Fibroblast of skin of left quadriceps (primary cell): Measurements from ENCODE around the gene NCKAP5.

Experiments used
- DNase-seq, 2 experiments: peaks; one replicate each; pipeline ENCODE4 v3.0.0-alpha.2; 2013; ENCODE audit warnings: low read depth in 2 of 2

NCKAP5 gene

GRCh38 chr2:133270550-133270949 lies 297.7 kb downstream of the NCKAP5 start:
- no peak for DNase-seq

- DNase-seq = no peak
Measured at GRCh38 chr2:133266926-133267590, 301.2 kb downstream of the NCKAP5 start.

GRCh38 chr2:133266041-133266925 lies 302.0 kb downstream of the NCKAP5 start:
- no peak for DNase-seq

- no peak for DNase-seq
Measured at GRCh38 chr2:133265432-133265949, 302.8 kb downstream of the NCKAP5 start.

GRCh38 chr2:133264989-133265401 lies 303.3 kb downstream of the NCKAP5 start:
- DNase-seq = no peak

GRCh38 chr2:133262893-133263292 lies 305.4 kb downstream of the NCKAP5 start:
- no peak for DNase-seq

GRCh38 chr2:133255360-133255759 lies 312.9 kb downstream of the NCKAP5 start:
- no peak for DNase-seq

GRCh38 chr2:133253793-133254192 lies 314.5 kb downstream of the NCKAP5 start:
- no peak for DNase-seq

- DNase-seq = no peak
Measured at GRCh38 chr2:133252780-133253355, 315.4 kb downstream of the NCKAP5 start.

GRCh38 chr2:133249362-133249761 lies 318.9 kb downstream of the NCKAP5 start:
- no peak for DNase-seq

- DNase-seq = no peak
Measured at GRCh38 chr2:133248264-133248663, 320.0 kb downstream of the NCKAP5 start.

- DNase-seq = no peak
Measured at GRCh38 chr2:133247631-133248030, 320.6 kb downstream of the NCKAP5 start.

- DNase-seq = peak; percentile 38 to 44
Measured at GRCh38 chr2:133241224-133241571, 327.1 kb downstream of the NCKAP5 start.

GRCh38 chr2:133240491-133241223 lies 327.6 kb downstream of the NCKAP5 start:
- DNase-seq = no peak

- peak; percentile 29 to 30 for DNase-seq
Measured at GRCh38 chr2:133235968-133236367, 332.3 kb downstream of the NCKAP5 start.

- DNase-seq = no peak
Measured at GRCh38 chr2:133232556-133232955, 335.7 kb downstream of the NCKAP5 start.

- no peak for DNase-seq
Measured at GRCh38 chr2:133231264-133231663, 337.0 kb downstream of the NCKAP5 start.

GRCh38 chr2:133229974-133230373 lies 338.3 kb downstream of the NCKAP5 start:
- DNase-seq = no peak

- DNase-seq = no peak
Measured at GRCh38 chr2:133223226-133223625, 345.0 kb downstream of the NCKAP5 start.

- DNase-seq = no peak
Measured at GRCh38 chr2:133221398-133221797, 346.9 kb downstream of the NCKAP5 start.

GRCh38 chr2:133218204-133218603 lies 350.1 kb downstream of the NCKAP5 start:
- no peak for DNase-seq

- DNase-seq = no peak
Measured at GRCh38 chr2:133215477-133215876, 352.8 kb downstream of the NCKAP5 start.
